Hematopoietic multipotent progenitor cell (in vitro differentiated cells): ENCODE data around the gene PEA15. TPM values are rescaled to one million over a fixed set of nuclear protein-coding genes. Genes with fewer than 3 reads are reported as not detected.
A peak's percentile ranks its signal among the peaks of the same experiment; 100 is the strongest.

Experiments used
- DNase-seq, 3 donors: peaks; one replicate each; pipeline ENCODE4 v3.0.0-alpha.2; 2011 to 2015; ENCODE audit warnings: low read depth in 2 of 3, low spot score in 2 of 3
- total RNA-seq: library from RNA; depleted of rRNA; stranded (reverse); fragments of >200 nt; gene quantifications from one replicate; pipeline ENCODE4 v1.2.3, GENCODE V29; 2012

PEA15 gene
- total RNA-seq, result 23.7 TPM

- peak; percentile 37 to 78 (median 60) for DNase-seq
Observed at GRCh38 chr1:160205242-160206035, at the start of gene PEA15. Gene PEA15, plus strand, starts transcription at chr1:160205384. Its CDS starts 6,161 bp downstream, at chr1:160211545.

GRCh38 chr1:160156361-160156760 is 48.8 kb upstream of the PEA15 start:
- DNase-seq, result no peak

- DNase-seq, result no peak
Observed at GRCh38 chr1:160157174-160157573, 48.0 kb upstream of the PEA15 start.

- no peak for DNase-seq
Observed at GRCh38 chr1:160158031-160158430, 47.2 kb upstream of the PEA15 start.

GRCh38 chr1:160158534-160158933 is 46.6 kb upstream of the PEA15 start:
- no peak for DNase-seq

- no peak for DNase-seq
Observed at GRCh38 chr1:160159846-160160245, 45.3 kb upstream of the PEA15 start.

GRCh38 chr1:160161965-160162705 is 43.0 kb upstream of the PEA15 start:
- DNase-seq, result peak in 2 of 3 donors; percentile 26 to 31

- no peak for DNase-seq
Observed at GRCh38 chr1:160162931-160163330, 42.3 kb upstream of the PEA15 start.

- DNase-seq, result no peak
Observed at GRCh38 chr1:160163615-160164014, 41.6 kb upstream of the PEA15 start.

GRCh38 chr1:160164121-160164520 is 41.1 kb upstream of the PEA15 start:
- DNase-seq, result no peak

- peak in 1 of 3 donors; percentile 54 for DNase-seq
Observed at GRCh38 chr1:160166166-160166868, 38.9 kb upstream of the PEA15 start.

GRCh38 chr1:160167056-160167455 is 38.1 kb upstream of the PEA15 start:
- no peak for DNase-seq

- DNase-seq, result peak in 2 of 3 donors; percentile 8 to 39
Observed at GRCh38 chr1:160167580-160167979, 37.6 kb upstream of the PEA15 start.

GRCh38 chr1:160168016-160168415 is 37.2 kb upstream of the PEA15 start:
- DNase-seq, result no peak

GRCh38 chr1:160168609-160169369 is 36.4 kb upstream of the PEA15 start:
- DNase-seq, result no peak

GRCh38 chr1:160169553-160170399 is 35.4 kb upstream of the PEA15 start:
- DNase-seq, result peak in 1 of 3 donors; percentile 66

- no peak for DNase-seq
Observed at GRCh38 chr1:160171354-160171753, 33.8 kb upstream of the PEA15 start.

GRCh38 chr1:160171980-160172379 is 33.2 kb upstream of the PEA15 start:
- no peak for DNase-seq

GRCh38 chr1:160177231-160177630 is 28.0 kb upstream of the PEA15 start:
- no peak for DNase-seq

GRCh38 chr1:160177667-160178066 is 27.5 kb upstream of the PEA15 start:
- no peak for DNase-seq
